BLaER1 treated with 17β-estradiol and CSF1 and Interleukin-3, amounts not matched to agents 10 nM and 100 nM (cell line): Measurements from ENCODE around the gene SELE.
"Not testable (repeated sequence)": the region's sequence is repeated elsewhere in the genome, so short reads cannot be mapped to it uniquely, and the experiment has no call there.

ENCODE experiments used
- H3K27ac ChIP-seq, 11 experiments: shearing (Covaris generic); formaldehyde crosslinking; 2 replicates each; pipeline ENCODE4 v1.8.1; 2022
- H3K27me3 ChIP-seq, 11 experiments: shearing (Covaris generic); formaldehyde crosslinking; 2 replicates each; pipeline ENCODE4 v1.8.1; 2022
- H3K36me3 ChIP-seq, 11 experiments: shearing (Covaris generic); formaldehyde crosslinking; 2 replicates each; pipeline ENCODE4 v1.8.1; 2022
- H3K4me1 ChIP-seq, 10 experiments: shearing (Covaris generic); formaldehyde crosslinking; 2 replicates each; pipeline ENCODE4 v1.8.1; 2022
- H3K4me2 ChIP-seq, 11 experiments: shearing (Covaris generic); formaldehyde crosslinking; 2 replicates each; pipeline ENCODE4 v1.8.1; 2022
- H3K4me3 ChIP-seq, 10 experiments: shearing (Covaris generic); formaldehyde crosslinking; 2 replicates each; pipeline ENCODE4 v1.8.1; 2022
- H3K9ac ChIP-seq, 11 experiments: shearing (Covaris generic); formaldehyde crosslinking; 2 replicates each; pipeline ENCODE4 v1.8.1; 2022
- H3K9me3 ChIP-seq, 11 experiments: shearing (Covaris generic); formaldehyde crosslinking; replicated peaks in 1 of 11; 2 replicates each; pipeline ENCODE4 v1.8.1; 2022
- H4K20me1 ChIP-seq, 11 experiments: shearing (Covaris generic); formaldehyde crosslinking; 2 replicates each; pipeline ENCODE4 v1.8.1; 2022
- Cebpa-rat ChIP-seq, 11 experiments: shearing (Covaris generic); IDR thresholded peaks; 2 replicates each; pipeline ENCODE4 v1.8.1; 2022

Gene SELE

GRCh38 chr1:169694304-169695075, 39.4 kb downstream of the SELE start:
- no peaks in the 10 kb centered on the region for H3K27me3 ChIP-seq
- H3K9me3 ChIP-seq = no peaks in the 10 kb centered on the region
- peaks cover 62 to 78% (median 74%) of the 10 kb centered on the region in 10 experiments for H3K4me1 ChIP-seq
- no peaks in the 10 kb centered on the region for H4K20me1 ChIP-seq
- H3K4me2 ChIP-seq = peak overlapping the region; percentile 56 to 88 (median 70)
- no peak overlapping the region for H3K9ac ChIP-seq
- peak overlapping the region in 9 of 11 experiments; percentile 0 to 56 (median 47); a peak in 13 of 22 replicates for H3K27ac ChIP-seq
- no peak for TF ChIP-seq Cebpa-rat (IDR thresholded peaks at IDR 0.05)
- no peaks in the 10 kb centered on the region for H3K36me3 ChIP-seq
- no peak overlapping the region for H3K4me3 ChIP-seq

GRCh38 chr1:169692756-169693460, 41.0 kb downstream of the SELE start:
- Histone ChIP-seq H3K9me3 (no peaks in the 10 kb centered on the region), H3K4me2 (peak overlapping the region; percentile 56 to 88 (median 70); a peak in 20 of 22 replicates), H3K4me3 (no peak overlapping the region), H3K27ac (peak overlapping the region in 7 of 11 experiments; percentile 21 to 56 (median 53); a peak in 12 of 22 replicates), H3K36me3 (no peaks in the 10 kb centered on the region), H3K4me1 (peaks cover 47 to 62% (median 58%) of the 10 kb centered on the region in 10 experiments), H3K9ac (peak overlapping the region in 1 of 11 experiments; percentile 12; a peak in 2 of 22 replicates), H4K20me1 (no peaks in the 10 kb centered on the region), H3K27me3 (no peaks in the 10 kb centered on the region)
- TF ChIP-seq Cebpa-rat (IDR thresholded peaks at IDR 0.05) = no peak

GRCh38 chr1:169690489-169690888, 43.4 kb downstream of the SELE start:
- TF ChIP-seq Cebpa-rat (IDR thresholded peaks at IDR 0.05) = no peak
- Histone ChIP-seq H3K9ac (no peak overlapping the region), H3K36me3 (no peaks in the 10 kb centered on the region), H3K4me2 (no peak overlapping the region), H4K20me1 (no peaks in the 10 kb centered on the region), H3K27ac (no peak overlapping the region), H3K27me3 (no peaks in the 10 kb centered on the region), H3K9me3 (no peaks in the 10 kb centered on the region), H3K4me3 (no peak overlapping the region), H3K4me1 (peaks cover 30 to 41% (median 35%) of the 10 kb centered on the region in 10 experiments)

- Histone ChIP-seq H4K20me1 (no peaks in the 10 kb centered on the region), H3K27ac (no peak overlapping the region), H3K9me3 (peaks cover 0 to 4% (median 0%) of the 10 kb centered on the region in 11 experiments; a peak in 2 of 22 replicates), H3K27me3 (no peaks in the 10 kb centered on the region), H3K4me3 (no peak overlapping the region), H3K9ac (no peak overlapping the region), H3K36me3 (no peaks in the 10 kb centered on the region), H3K4me1 (peaks cover 23 to 30% (median 24%) of the 10 kb centered on the region in 10 experiments), H3K4me2 (no peak overlapping the region)
- TF ChIP-seq Cebpa-rat (IDR thresholded peaks at IDR 0.05) = no peak
These were observed 44.5 kb downstream of the SELE start for GRCh38 chr1:169689395-169689794.

DNA sequence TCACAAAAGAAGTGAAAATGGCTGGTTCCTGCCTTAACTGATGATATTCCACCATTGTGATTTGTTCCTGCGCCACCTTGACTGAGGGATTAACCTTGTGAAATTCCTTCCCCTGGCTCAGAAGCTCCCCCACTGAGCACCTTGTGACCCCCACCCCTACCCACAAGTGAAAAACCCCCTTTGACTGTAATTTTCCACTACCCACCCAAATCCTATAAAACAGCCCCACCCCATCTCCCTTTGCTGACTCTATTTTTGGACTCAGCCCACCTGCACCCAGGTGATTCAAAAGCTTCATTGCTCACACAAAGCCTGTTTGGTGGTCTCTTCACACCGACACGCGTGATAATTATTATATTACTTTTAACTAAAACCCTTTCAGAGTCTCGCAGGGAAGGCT, 45.5 kb downstream of the SELE start:
- peaks cover 13 to 20% (median 14%) of the 10 kb centered on the region in 10 experiments for H3K4me1 ChIP-seq

DNA sequence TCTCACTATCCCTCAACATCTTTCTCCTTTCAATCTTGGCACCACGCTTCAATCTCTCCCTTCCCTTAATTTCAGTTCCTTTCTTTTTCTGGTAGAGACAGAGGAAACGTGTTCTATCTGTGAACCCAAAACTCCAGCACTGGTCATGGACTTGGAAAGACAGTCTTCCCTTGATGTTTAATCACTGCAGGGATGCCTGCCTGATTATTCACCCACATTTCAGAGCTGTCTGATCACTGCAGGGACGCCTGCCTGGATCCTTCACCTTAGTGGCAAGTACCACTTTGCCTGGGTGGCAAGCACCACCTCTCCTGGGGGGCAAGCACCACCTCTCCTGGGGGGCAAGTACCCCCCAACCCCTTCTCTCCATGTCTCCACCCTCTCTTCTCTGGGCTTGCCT, 50.2 kb downstream of the SELE start:
- peaks cover 11 to 29% (median 23%) of the 10 kb centered on the region in 10 experiments; a peak in 19 of 20 replicates for H3K4me1 ChIP-seq
- no peaks in the 10 kb centered on the region for H3K36me3 ChIP-seq
- no peaks in the 10 kb centered on the region for H4K20me1 ChIP-seq
- no peak overlapping the region; a peak in 2 of 22 replicates for H3K4me2 ChIP-seq
- peaks cover 0 to 9% (median 0%) of the 10 kb centered on the region in 11 experiments; a peak in 3 of 22 replicates for H3K9me3 ChIP-seq
- H3K27me3 ChIP-seq = no peaks in the 10 kb centered on the region
- H3K9ac ChIP-seq = no peak overlapping the region
- no peak overlapping the region for H3K27ac ChIP-seq
- no peak overlapping the region for H3K4me3 ChIP-seq
- TF ChIP-seq Cebpa-rat (IDR thresholded peaks at IDR 0.05) = no peak

More for the DNA sequence above, 45.5 kb downstream of the SELE start:
- H3K27me3 ChIP-seq, H3K4me3 ChIP-seq, H4K20me1 ChIP-seq, H3K9ac ChIP-seq, H3K36me3 ChIP-seq, H3K9me3 ChIP-seq, H3K27ac ChIP-seq, H3K4me2 ChIP-seq: not testable (repeated sequence)

DNA sequence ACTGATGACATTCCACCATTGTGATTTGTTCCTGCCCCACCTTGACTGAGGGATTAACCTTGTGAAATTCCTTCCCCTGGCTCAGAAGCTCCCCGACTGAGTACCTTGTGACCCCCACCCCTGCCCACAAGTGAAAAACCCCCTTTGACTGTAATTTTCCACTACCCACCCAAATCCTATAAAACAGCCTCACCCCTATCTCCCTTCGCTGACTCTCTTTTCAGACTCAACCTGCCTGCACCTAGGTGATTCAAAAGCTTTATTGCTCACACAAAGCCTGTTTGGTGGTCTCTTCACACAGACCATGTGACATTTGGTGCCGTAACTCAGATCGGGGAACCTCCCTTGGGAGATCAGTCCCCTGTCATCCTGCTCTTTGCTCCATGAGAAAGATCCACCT, 50.7 kb downstream of the SELE start:
- H3K36me3 ChIP-seq, H3K4me3 ChIP-seq, H3K27ac ChIP-seq, H3K9me3 ChIP-seq, H3K4me2 ChIP-seq, H3K9ac ChIP-seq, H4K20me1 ChIP-seq, H3K27me3 ChIP-seq: not testable (repeated sequence)
- peaks cover 11 to 29% (median 23%) of the 10 kb centered on the region in 10 experiments; a peak in 19 of 20 replicates for H3K4me1 ChIP-seq

DNA sequence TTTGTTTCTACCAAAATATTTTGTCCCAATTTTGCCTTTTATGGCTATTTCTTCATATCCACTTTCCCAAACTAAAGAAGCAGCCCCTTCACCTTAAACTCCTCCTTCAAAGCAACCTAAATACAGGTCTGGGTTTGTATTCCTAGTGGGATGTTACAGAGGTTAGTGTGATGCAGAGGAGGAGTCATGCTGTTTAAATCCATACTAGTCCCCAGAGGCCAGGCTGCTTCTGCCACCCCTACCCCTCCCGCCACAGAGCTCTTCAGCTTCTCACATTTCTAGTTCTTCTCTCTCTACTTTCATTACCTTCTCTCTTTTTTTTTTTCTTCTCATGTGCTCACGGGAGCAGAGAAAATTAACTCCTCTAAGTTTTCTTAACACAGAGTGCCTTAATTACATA, 51.8 kb downstream of the SELE start:
- peak overlapping the region in 7 of 11 experiments; percentile 17 to 45 (median 30); a peak in 9 of 22 replicates for H3K4me2 ChIP-seq

GRCh38 chr1:169681140-169681539, 52.7 kb downstream of the SELE start:
- no peak for TF ChIP-seq Cebpa-rat (IDR thresholded peaks at IDR 0.05)
- H3K36me3 ChIP-seq = no peaks in the 10 kb centered on the region
- H3K4me1 ChIP-seq = peaks cover 16 to 35% (median 31%) of the 10 kb centered on the region in 10 experiments
- H3K9me3 ChIP-seq = peaks cover 0 to 9% (median 0%) of the 10 kb centered on the region in 11 experiments; a peak in 3 of 22 replicates
- no peak overlapping the region for H3K4me3 ChIP-seq
- H3K27me3 ChIP-seq = no peaks in the 10 kb centered on the region
- peak overlapping the region in 10 of 11 experiments; percentile 19 to 59 (median 47); a peak in 16 of 22 replicates for H3K4me2 ChIP-seq
- H3K9ac ChIP-seq = no peak overlapping the region
- no peak overlapping the region for H3K27ac ChIP-seq
- H4K20me1 ChIP-seq = no peaks in the 10 kb centered on the region

More for the DNA sequence above, 51.8 kb downstream of the SELE start:
- Histone ChIP-seq H3K9me3 (peaks cover 0 to 9% (median 0%) of the 10 kb centered on the region in 11 experiments; a peak in 3 of 22 replicates), H3K4me1 (peaks cover 11 to 28% (median 23%) of the 10 kb centered on the region in 10 experiments; a peak in 19 of 20 replicates), H3K27ac (no peak overlapping the region), H3K36me3 (no peaks in the 10 kb centered on the region), H3K9ac (no peak overlapping the region), H3K27me3 (no peaks in the 10 kb centered on the region), H3K4me3 (no peak overlapping the region), H4K20me1 (no peaks in the 10 kb centered on the region)
- no peak for TF ChIP-seq Cebpa-rat (IDR thresholded peaks at IDR 0.05)
